Camera-type eye (tissue), 1 donor: Measurements from ENCODE around the gene MAPKAP1. TPM values are rescaled to one million over a fixed set of nuclear protein-coding genes. Genes with fewer than 3 reads are reported as not detected.

Experiments used
- total RNA-seq: library from RNA; depleted of rRNA; stranded (reverse); fragments of >200 nt; gene quantifications from one replicate; pipeline ENCODE4 v1.2.3, GENCODE V29; 2014

The MAPKAP1 gene
- total RNA-seq = 65.3 TPM

DNA sequence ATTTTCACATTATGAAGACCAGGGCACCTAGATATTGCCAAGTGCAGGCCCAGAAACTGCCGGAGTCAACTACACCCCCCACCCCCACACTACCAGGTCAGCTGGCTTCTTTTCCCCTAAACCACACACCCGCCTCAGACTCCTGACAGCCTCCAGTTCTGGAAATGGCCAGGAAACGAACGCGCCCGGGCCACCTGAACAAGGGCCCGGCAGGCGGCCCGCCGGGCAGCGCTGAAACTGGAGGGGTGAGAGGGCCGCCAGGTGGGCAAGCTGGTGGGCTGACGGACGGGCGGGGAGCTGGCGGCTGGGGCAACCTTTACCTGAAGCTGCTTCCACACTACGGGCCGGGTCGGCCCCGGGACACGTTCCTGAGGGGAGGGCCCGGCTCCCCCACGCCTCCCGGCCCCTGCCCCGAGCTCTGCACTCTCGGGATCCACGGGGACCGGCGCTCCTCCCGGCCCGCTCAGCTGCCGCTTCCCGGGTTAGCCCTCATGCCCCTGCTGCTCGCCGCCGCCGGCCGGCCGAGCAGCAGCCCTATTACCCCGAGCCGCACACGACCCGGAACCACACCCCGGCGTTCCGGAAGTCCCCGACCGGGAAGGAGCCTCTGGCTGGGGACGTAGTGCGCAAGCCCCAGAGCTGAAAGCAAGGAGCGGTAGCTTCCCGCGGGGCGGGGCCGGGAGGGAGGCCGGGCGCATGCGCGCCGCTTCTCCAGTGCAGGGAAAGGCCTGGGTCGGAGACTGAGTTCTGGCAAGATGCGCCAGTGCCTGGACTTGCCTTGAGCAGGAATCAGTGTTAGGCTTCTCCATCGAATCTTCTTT lies at the start of gene MAPKAP1:
Gene MAPKAP1, minus strand, starts transcription at position 558 of the 821 bp plus-strand sequence. CDS start 34,634 bp downstream, outside the sequence.

DNA sequence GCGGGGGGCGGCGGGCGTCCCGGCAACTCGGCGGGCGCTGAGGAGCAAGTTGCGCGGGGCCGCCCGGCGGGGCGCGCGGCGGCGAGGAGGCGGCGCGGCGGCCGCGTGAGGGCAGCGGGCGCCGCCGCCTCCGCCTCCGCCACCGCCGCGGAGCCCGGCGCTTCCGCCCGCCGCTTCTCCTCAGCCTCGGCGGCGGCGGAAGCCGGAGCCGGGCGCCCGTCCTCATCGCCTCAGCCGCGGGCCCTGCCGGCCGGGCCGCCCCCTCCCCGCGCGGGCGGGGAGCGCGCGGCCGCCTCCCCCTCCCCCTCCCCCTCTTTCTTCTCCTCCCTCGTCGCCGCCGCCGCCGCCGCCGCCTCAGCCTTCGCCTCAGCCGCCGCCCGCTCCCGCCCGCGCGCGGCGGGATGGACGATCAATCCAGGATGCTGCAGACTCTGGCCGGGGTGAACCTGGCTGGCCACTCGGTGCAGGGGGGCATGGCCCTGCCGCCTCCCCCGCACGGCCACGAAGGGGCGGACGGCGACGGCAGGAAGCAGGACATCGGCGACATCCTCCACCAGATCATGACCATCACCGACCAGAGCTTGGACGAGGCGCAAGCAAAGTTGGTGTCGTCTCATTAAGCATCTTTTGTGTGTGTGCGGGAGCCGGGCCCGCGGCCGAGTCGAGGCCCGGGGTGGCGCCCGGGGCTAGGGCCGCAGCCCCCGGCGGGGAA lies 40.2 kb upstream of the MAPKAP1 start, which contains the start of gene PBX3:
Gene PBX3, plus strand, starts transcription at position 321 of the 712 bp plus-strand sequence.

Other genes with a start within 250 kb of the MAPKAP1 start
- 48.7 TPM for gene PBX3, start 40.2 kb upstream of the MAPKAP1 start, total RNA-seq